Activated gamma-delta T cell treated with Interleukin-2 at 50 U/mL for 16 hours (primary cell): ENCODE results near the gene SLC26A2.
A peak's percentile ranks its signal among the peaks of the same experiment; 100 is the strongest.

ENCODE experiments used
- DNase-seq: peaks from one replicate; pipeline ENCODE4 v3.0.0-alpha.2; 2020

Gene SLC26A2

DNA sequence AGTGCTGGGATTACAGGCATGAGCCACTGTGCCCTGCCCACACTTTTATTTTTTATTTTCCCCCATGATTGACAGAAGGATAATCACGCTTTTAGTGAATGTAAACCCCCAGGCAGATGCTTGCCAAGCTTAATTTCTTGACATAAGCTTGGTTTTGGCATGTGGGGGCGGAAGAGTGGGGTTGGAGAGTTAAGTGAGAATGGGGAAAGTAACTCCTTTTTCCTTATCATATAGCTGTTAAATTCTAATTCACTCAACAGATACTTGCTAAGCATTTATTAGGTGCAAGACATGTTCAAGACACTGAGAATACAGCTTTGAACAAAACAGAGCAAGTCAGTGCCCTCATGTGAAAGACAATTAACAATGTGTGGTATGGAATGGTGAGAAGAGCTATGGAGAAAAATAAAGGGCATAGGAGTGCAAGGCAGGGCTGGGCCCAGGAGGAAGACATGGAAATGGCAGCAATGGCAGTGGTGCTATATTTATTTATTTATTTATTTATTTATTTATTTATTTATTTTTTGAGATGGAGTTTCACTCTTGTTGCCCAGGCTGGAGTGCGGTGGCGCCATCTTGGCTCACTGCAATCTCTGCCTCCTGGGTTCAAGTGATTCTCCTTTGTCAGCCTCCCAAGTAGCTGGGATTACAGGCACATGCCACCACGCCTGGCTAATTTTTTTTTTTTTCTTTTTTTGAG, 2.2 kb downstream of the SLC26A2 start:
- no peak for DNase-seq

DNA sequence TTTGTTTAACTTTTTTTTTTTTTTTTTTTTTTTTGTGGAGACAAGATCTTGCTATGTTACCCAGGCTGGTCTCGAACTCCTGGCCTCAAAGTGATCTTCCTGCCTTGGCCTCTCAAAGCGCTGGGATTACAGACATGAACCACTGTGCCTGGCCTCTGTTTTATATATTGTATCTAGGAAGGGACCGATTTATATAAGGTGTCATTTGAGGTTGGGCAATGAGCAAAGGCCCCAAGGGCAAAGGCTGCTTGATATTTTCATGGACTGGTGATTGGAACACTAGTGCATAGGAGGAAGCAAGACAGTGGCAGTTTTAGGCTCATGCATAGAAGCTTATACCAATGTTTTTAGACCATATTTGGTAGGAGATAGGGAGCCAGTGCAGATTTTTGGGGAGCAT, 3.2 kb downstream of the SLC26A2 start:
- no peak for DNase-seq

DNA sequence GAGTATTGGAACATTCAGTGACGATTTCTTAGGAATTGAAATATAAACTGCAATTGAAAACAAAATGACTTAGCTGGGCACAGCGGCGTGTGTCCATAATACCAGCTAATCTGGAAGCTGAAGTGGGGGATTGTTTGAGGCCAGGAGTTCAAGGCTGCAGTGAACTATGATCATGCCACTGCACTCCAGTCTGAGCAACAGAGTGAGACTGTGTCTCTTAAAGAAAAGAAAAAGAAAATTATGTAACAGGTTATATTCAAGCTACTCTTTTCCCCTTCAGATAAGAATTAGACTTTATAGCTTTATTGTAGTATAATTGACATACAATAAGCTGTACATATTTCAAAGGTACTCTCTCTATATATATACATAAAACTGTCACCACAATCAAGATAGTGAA, 6.4 kb downstream of the SLC26A2 start:
- DNase-seq, result no peak

DNA sequence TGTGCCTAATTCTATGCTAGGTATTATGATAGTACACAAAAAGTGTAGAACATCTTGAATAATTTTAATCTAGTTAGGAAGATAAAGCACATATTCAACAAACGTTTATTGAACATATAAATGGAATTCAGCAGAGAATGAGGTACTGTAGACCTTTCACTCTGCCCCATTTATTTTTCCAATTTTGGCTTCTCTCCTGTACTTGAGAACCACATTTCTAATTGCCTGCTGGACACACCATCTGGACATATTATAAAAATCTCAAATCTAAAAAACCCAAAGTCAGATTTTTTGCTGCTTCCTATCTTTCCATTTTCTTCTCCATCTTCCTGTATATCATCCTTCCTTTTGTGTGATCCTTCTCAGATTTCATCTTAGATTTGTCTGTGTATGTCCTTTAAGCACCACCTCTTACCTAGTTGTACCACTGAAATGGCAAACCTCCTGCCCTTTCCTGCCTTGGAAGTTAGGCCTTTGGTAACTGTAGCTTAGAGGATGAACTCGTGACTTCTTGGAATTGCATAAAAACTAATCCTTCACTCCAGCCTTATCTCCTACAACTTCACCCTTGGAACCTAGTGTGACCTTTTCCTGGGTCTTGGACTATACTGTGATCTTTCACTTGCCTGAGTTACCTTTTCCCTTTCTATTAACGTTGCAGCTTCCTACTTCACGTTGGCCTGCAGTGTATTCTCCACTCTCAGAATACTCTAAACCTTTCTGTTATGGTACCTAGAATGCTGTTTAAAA, 8.8 kb downstream of the SLC26A2 start:
- DNase-seq, result no peak

DNA sequence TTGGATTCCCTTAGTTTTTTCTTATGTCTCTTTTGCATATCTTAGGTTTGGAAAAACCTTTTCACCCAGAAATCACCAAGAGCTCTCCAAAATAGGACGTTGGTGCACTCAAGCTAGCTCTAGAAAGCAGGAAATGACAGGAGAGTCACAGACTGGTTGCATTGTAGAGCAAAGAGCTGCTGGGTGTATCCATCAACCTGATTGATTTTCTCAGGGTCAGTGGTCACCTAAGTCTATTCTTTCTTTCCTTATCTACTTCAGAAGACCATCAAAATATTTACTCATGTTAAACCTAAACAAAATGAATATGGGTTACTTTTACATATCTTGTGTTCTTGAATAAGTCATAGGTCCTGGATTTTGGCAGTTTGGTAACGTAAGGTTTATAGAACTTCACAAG, 14.9 kb downstream of the SLC26A2 start:
- no peak for DNase-seq

DNA sequence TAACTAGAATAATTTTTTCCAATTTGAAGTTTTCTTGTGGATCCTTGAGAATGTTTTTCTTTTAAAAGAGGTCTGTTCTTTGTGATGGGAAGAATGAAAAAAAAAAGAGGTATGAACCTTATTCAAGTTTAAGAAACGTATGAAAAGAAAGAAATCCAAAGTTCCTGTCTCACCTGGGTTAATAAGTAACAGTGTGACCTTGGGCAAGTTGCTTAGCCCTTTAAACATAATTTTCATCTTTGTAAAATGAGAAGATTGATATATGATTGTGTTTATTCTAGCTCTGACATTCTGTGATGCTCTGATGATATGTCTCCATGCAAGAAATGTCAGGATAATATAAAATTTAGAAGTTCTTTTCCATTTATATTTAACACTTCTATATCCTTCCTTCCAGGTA, 19.3 kb downstream of the SLC26A2 start:
- DNase-seq, result no peak

DNA sequence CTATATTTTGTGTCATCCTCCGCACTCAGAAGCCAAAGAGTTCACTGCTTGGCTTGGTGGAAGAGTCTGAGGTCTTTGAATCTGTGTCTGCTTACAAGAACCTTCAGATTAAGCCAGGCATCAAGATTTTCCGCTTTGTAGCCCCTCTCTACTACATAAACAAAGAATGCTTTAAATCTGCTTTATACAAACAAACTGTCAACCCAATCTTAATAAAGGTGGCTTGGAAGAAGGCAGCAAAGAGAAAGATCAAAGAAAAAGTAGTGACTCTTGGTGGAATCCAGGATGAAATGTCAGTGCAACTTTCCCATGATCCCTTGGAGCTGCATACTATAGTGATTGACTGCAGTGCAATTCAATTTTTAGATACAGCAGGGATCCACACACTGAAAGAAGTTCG, 20.6 kb downstream of the SLC26A2 start:
- no peak for DNase-seq

DNA sequence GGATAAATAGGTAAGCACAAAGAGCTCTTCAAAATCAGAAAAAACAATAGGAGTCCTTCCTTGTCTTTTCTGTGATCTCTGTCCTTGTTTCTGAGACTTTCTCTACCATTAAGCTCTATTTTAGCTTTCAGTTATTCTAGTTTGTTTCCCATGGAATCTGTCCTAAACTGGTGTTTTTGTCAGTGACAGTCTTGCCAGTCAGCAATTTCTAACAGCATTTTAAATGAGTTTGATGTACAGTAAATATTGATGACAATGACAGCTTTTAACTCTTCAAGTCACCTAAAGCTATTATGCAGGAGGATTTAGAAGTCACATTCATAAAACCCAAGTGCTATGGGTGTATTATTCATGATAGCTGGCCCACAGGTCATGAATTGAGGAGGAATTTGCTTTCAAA, 21.9 kb downstream of the SLC26A2 start:
- no peak for DNase-seq

DNA sequence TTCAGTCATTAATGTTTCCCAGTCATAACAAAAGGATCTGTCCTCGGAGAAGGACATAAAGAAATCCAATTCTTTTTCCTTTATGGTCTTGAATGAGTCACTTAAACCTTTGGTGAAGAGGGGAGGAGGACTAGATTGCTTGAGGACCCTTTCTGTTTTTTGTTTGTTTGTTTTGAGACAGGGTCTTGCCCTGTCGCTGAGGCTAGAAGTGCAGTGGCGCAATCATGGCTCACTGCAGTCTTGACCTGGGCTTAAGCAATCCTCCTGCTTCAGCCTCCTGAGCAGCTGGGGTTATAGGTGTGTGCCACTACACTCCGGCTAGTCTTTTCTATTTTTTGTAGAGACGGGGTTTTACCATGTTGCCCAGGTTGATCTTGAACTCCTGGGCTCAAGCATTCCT, 27.6 kb downstream of the SLC26A2 start:
- no peak for DNase-seq

DNA sequence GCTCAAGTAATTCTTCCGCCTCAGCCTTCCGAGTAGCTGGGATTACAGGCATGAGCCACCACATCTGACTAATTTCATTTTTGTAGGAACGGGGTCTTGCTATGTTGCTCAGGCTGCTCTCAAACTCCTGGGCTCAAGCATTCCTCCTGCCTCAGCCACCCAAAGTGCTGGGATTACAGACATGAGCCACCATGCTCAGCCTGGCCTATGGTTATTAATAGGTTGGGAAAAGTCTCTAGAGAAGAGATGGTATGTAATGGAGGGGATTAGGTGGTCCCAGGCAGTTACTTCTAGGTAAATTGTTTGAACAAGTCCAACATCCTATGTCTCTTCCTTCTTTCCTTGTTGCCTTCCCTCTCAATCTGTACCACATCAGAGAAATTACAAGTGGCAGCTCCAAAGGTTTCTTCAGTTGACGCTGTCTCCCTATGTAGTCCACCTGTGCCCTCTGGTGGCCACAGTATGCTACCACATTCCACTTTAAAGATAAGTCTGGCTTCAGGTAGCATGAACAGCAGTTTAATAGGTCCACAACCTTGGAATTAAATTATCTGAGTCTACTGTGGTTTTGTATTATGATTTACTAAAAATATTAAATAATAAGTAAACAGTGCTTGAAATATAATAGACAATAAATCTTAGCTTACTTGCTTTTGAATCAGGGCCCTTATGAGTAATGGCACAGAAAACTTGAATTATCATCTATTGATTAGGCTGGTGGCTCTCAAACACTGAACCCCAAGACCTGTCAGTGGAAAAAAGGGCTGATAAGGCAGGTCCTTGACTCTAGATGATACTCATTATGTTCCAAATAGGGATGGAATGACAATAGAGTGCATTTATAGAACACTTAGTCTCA, 30.2 kb downstream of the SLC26A2 start:
- DNase-seq, result peak; percentile 59

DNA sequence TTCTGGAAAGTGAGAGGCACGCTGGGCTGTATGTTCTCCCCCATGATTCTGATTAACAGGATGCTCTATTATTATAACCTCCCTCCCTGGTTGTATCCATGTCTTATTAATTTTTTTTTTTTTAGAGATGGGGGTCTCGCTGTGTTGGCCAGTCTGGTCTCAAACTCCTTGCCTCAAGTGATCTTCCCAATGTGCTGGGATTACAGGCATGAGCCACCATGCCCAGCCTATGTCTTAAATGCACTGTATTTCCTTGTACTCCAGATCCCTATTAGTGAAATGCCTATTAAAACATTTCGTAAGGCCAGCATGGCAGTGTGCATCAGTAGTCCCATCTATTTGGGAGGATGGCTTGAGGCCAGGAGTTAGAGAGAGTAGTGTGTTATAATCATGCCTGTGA, 32.9 kb downstream of the SLC26A2 start:
- DNase-seq, result no peak

DNA sequence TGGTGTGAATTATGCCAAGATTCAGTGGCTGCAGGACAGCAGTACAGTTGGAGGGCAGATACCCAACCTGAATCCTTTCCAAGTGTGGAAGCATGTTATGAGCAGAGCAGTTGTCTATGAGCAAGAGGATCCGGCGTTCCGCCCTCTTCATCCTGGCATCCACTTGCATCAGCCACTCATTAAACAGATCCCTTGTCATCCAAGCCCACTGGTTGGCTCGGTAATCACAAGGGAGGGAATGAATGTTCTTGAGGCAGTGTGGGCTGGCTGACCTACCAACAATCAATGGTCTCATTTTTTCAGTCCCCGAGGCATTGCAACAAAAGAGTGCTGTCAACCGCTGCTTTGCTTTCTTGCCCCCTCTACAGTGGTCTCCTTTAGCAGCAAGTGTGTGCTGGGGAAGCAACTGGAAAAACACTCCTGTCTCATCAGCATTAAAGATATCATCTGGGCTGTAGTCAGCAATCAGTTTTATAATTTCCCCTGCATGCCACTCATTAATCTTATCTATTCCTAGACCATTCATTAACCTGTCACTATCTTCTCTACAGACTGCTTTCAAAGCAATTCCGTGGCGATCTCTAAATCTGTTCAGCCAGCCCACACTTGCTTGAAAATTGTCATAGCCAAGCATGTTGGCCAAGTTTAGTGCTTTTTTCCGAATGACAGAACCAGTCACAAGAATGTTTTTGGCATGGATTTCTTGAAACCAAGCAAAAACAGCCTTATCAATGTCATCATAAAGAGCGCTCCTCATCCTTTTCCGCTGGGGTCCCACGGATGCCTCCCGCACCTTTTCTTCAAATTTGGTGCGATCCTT, 35.0 kb downstream of the SLC26A2 start:
- no peak for DNase-seq

DNA sequence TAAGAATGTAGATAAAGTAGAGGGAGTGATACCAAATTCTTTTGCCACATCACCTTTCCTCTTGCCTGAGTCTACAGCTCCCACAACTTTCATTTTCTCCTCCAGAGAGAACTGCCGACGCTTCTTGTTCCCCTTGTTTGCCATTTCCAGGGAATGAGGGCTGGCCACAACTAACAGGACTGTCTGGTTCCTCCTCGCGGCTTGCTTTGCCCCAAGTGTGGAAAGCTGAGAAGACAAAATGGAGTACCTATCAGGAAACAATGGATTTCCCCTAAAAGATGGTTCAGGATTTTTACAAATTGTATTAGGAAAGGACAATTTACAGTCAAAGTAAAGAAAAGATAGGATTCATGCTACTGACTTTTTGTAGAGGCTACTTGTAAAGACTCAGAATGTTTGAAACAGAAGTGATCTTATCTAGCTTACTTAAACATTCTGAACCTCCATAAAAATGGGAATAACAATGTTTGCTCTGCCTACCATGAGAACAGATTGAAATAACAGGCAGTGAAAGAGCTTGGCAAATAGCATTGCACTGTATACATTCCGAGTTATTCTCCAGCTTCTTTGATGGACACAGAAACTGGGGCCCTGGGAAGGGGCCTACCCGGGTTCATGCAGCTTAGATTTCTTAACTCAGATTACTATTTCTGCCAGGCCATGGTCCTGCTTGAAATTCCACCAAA, 35.8 kb downstream of the SLC26A2 start:
- no peak for DNase-seq

DNA sequence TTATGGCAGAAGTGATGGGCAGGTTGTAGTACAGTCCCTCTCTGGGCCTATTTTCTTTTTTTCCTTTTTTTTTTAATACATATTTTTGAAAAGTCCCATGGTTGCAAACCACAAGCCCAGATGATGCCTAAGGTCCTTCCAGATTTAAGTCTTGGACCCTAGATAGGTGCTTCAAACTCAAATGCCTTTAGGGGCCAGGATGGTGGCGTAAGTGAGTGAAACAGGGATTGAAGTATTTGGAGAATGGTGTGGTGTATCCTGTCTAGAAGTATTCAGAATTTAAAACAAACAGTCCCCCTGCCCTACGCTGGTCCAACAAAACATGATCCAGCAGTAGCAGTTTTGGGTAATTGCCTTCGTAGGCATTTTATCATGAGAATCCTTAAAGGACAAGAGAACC, 37.7 kb downstream of the SLC26A2 start:
- no peak for DNase-seq

DNA sequence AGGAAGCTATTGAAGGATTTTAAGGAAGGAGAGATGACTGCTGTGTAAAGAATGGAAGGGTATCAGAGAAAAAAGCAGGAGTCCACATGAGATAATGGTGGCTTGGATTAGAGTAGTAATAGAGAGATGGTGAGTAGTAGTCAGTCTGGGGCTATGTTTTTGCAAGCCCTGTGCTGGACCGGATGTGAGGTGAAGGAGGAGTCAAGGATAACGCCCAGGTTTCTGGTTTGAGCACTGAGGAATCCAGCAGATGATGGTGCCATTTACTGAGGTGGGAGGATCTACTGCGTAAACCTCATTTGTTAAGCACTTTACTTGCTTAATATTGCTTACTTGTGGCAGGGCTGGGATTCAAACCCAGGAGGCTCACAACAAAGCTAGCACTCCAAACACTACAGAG, 38.8 kb downstream of the SLC26A2 start:
- DNase-seq, result no peak

DNA sequence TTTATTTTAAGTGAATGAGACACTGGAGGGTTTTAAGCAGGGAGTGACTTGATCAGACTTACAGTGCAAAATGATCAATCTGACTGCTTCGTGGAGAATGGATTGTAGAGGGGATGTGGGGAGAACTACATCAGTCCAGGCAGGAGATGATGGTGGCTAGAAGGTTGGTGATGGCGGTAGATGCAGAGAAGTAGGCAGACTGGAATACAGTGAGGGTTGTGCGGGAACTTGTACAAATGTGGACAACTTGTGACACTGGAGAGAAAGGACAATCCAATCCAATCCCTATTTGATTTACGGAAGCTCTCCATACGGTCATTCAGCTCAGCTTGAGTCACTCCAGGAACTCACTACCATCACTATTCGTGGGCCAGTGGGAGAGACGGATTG, 39.3 kb downstream of the SLC26A2 start:
- no peak for DNase-seq

DNA sequence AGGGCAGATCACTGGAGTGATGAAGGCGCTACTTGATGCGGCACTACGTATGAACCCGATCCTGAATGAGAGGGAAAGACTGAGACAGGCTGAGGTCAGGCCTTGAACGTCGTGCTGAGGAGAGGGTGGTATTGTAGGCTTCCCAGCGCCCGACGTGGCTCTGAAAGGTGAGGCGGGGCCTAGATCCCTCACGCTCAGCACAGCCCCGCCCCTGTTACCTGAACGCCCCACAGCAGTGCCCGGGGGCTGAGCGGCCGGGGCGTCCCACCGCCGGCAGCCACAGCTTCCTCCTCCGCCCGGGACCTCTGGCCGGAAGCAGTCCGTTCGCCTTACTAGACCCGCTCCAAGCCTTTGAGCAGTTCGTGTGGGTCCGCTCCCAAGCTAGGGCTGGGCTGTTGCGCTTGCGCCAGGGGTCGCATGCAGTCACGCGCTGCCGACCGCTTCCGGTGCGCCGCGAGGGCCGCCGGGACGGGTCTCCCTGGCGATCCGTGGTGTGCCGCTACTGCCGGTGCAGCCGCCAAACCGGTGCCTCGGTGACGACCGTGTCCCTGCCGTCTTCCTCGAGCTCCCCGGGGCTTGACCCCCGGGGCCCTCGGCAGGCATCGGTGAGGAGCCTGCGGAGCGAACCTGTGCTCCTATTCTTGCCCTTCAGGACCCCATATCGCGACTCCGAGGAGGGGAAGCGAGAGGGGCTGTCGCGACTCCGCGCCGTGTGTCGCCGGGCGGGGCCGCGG, 39.9 kb downstream of the SLC26A2 start, which contains the start of the genes HMGXB3 and TIGD6:
HMGXB3 (plus strand) TSS at position 484 of the 734 bp plus-strand sequence. CDS start 4,114 bp downstream, outside the sequence.
TIGD6 (minus strand) TSS at position 399 of the 734 bp plus-strand sequence. CDS start 4,306 bp downstream, outside the sequence.
- DNase-seq, result peak; percentile 84

DNA sequence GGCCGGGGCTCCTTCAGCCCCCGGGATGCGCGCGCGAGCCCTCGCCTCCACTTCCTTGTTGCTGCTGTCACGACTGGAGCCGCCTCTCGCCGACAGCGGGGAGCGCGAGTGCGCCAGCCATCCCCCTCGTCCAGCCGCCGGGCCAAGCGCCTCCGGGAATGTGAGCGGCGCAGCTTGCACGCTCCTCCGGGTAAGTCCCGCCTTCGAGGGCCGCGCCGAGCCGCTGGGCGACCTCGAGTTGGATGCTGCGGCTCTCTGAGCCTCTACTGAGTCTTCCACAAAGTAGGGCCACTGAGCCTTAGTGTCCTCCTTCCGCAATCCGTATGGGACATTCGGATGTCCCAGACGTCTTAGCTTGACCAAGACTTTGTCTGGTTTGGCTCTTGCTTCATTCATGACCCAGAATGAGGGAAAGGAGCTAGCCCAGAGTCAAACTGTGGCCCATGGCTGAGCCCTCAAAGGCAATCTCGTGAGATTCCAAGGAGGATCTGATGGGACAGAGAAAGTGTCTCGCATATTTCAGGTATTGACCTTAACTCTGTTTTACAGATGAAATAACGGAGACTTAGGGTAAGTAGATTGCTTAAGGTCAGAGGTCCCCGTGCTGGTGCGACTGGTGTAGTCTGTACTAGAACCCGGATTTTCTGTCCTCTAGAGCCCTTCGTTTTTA, 40.6 kb downstream of the SLC26A2 start:
- peak; percentile 14 for DNase-seq

DNA sequence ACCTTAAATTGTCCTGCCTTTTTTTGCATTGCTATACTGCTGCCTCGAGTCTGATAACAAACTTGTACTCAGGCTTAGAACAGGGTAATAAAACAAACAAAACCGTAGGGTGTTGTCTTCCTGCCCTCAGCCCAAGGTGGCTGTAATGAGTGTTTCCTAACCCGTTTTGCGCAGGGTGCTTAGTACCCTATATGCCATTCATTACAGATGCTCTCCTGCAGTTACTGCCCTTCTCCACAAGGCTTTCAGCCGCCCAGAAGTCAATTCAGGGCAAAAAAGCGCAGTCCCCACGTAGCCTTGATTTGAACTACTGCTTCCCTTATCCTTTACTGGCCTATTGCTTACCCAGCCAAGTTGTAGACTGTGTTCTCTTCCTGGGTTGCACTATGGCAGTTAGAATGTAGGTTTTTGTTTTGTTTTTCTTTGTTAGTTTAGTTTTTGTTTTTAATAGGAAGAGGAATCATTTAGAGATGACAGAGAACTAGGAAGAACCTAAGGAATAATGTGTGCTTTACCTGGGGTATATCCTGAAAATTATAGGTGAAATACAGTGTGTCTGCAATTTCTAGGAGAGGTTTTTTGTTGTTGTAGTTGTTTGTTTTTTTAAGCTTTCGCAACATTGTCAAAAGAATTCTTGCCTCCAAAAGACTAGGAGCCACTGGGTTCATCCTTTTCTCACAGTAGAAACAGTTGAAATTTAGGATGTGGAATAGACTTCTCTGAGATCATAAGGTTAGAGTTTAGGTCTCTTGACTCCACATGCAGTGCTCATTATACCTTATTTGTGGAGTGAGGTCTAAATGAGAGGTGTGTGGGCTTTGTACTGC, 41.3 kb downstream of the SLC26A2 start:
- peak; percentile 57 for DNase-seq

DNA sequence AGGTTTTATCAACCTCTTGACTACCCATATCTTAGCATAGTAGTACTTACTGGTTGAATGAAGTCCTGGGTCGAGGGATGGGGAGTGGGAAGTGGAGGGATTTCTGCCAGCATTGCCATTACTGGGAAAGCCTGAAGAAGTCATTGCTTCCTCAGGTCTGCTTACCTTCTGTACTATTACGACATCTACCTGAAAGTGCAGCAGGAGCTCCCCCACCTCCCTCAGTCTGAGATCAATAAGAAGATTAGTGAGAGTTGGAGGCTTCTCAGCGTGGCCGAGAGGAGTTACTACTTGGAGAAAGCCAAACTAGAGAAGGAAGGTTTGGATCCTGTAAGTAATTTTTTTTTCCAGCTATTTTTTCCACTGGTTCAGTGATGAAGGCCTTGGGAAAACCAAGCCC, 45.8 kb downstream of the SLC26A2 start:
- DNase-seq, result no peak
